DOHH2 (cell line): ENCODE data around the gene MGP.

Experiments used
- H3F3A ChIP-seq: fragments of 200-600 bp; sonication (generic), shearing (Covaris generic); 2 replicates; pipeline ENCODE4 v1.6.0; 2016; ENCODE audit warnings: antibody characterized with exemption, mild to moderate bottlenecking; ENCODE audit not compliant: control insufficient read depth, insufficient read depth
- H3K27ac ChIP-seq: fragments of 200-600 bp; sonication (generic); 2 replicates; pipeline ENCODE4 v1.5.1; 2014; ENCODE audit warnings: low read depth, mild to moderate bottlenecking, low read length, moderate library complexity
- H3K27me3 ChIP-seq: fragments of 200-600 bp; sonication (generic); 2 replicates; pipeline ENCODE4 v1.6.1; 2014; ENCODE audit warnings: mild to moderate bottlenecking, low read length, mixed read lengths; ENCODE audit not compliant: control insufficient read depth
- H3K36me3 ChIP-seq: fragments of 200-600 bp; sonication (generic); 2 replicates; pipeline ENCODE4 v1.6.1; 2014; ENCODE audit warnings: mild to moderate bottlenecking, low read length, moderate library complexity, mixed read lengths; ENCODE audit not compliant: control insufficient read depth
- H3K4me1 ChIP-seq: fragments of 200-600 bp; sonication (generic); 2 replicates; pipeline ENCODE4 v1.6.1; 2014; ENCODE audit warnings: mild to moderate bottlenecking, low read length, mixed read lengths; ENCODE audit not compliant: control insufficient read depth
- H3K4me2 ChIP-seq: fragments of 200-600 bp; sonication (generic); 2 replicates; pipeline ENCODE4 v1.6.0; 2014; ENCODE audit warnings: mild to moderate bottlenecking, low read length, moderate library complexity
- H3K4me3 ChIP-seq: fragments of 200-600 bp; sonication (generic); 2 replicates; pipeline ENCODE4 v1.5.1; 2014; ENCODE audit warnings: mild to moderate bottlenecking, low read length, mixed read lengths
- H3K79me2 ChIP-seq: fragments of 200-600 bp; sonication (generic); 2 replicates; pipeline ENCODE4 v1.6.1; 2014; ENCODE audit warnings: mild to moderate bottlenecking, low read length, mixed read lengths; ENCODE audit not compliant: control insufficient read depth
- H3K9me2 ChIP-seq: fragments of 200-600 bp; sonication (generic); replicated peaks from 2 replicates; pipeline ENCODE4 v1.6.1; 2014; ENCODE audit warnings: mild to moderate bottlenecking, low read length, mixed read lengths; ENCODE audit not compliant: control insufficient read depth
- H3K9me3 ChIP-seq: fragments of 200-600 bp; sonication (generic); 2 replicates; pipeline ENCODE4 v1.6.1; 2014; ENCODE audit warnings: antibody characterized with exemption, low read length, mixed read lengths; ENCODE audit not compliant: control insufficient read depth, insufficient read depth
- H4K20me1 ChIP-seq: fragments of 200-600 bp; sonication (generic); 2 replicates; pipeline ENCODE4 v1.6.0; 2014; ENCODE audit warnings: low read depth, mild to moderate bottlenecking, antibody characterized with exemption, low read length, moderate library complexity; ENCODE audit not compliant: control insufficient read depth, insufficient read depth
- CTCF ChIP-seq: fragments of 200-600 bp; sonication (generic); IDR thresholded peaks from one replicate; pipeline ENCODE4 v1.5.1; 2014; ENCODE audit warnings: antibody characterized with exemption, mild to moderate bottlenecking, low read depth, low read length; ENCODE audit not compliant: poor library complexity, severe bottlenecking
- EZH2phosphoT487 ChIP-seq: fragments of 200-600 bp; sonication (generic); IDR thresholded peaks from 2 replicates; pipeline ENCODE4 v1.6.1; 2017; ENCODE audit warnings: borderline replicate concordance, mild to moderate bottlenecking, antibody characterized with exemption, low read length, moderate library complexity, mixed read lengths

MGP gene

GRCh38 chr12:14834509-14834908, 51.1 kb downstream of the MGP start:
- no peak overlapping the region for H3K4me3 ChIP-seq
- no peaks in the 10 kb centered on the region for H3K4me1 ChIP-seq
- no peaks in the 10 kb centered on the region for H3K9me3 ChIP-seq
- H3F3A ChIP-seq = no peaks in the 10 kb centered on the region
- no peak overlapping the region for H3K27ac ChIP-seq
- H3K9me2 ChIP-seq = no peaks in the 10 kb centered on the region; the same call in 1 of the 2 replicates
- H3K36me3 ChIP-seq = no peaks in the 10 kb centered on the region
- TF ChIP-seq CTCF = no peak
- TF ChIP-seq EZH2phosphoT487 = no peak
- H3K79me2 ChIP-seq = no peaks in the 10 kb centered on the region
- H4K20me1 ChIP-seq = no peaks in the 10 kb centered on the region
- no peaks in the 10 kb centered on the region for H3K27me3 ChIP-seq
- no peak overlapping the region for H3K4me2 ChIP-seq

- no peaks in the 10 kb centered on the region for H3K27me3 ChIP-seq
These were observed 51.7 kb downstream of the MGP start for GRCh38 chr12:14833952-14834351.

GRCh38 chr12:14833336-14833735, 52.3 kb downstream of the MGP start:
- H3F3A ChIP-seq = no peaks in the 10 kb centered on the region
- TF ChIP-seq EZH2phosphoT487 (no peak), CTCF (no peak)
- no peak overlapping the region for H3K4me2 ChIP-seq
- no peak overlapping the region for H3K27ac ChIP-seq
- H3K9me2 ChIP-seq = no peaks in the 10 kb centered on the region; the same call in 1 of the 2 replicates
- no peaks in the 10 kb centered on the region for H3K4me1 ChIP-seq
- no peaks in the 10 kb centered on the region for H3K27me3 ChIP-seq
- no peak overlapping the region for H3K4me3 ChIP-seq
- no peaks in the 10 kb centered on the region for H3K9me3 ChIP-seq
- no peaks in the 10 kb centered on the region for H4K20me1 ChIP-seq
- H3K36me3 ChIP-seq = no peaks in the 10 kb centered on the region
- H3K79me2 ChIP-seq = no peaks in the 10 kb centered on the region

More at GRCh38 chr12:14833952-14834351, 51.7 kb downstream of the MGP start:
- Histone ChIP-seq H3K4me3 (no peak overlapping the region), H3K27ac (no peak overlapping the region), H3K36me3 (no peaks in the 10 kb centered on the region), H3K4me2 (no peak overlapping the region), H4K20me1 (no peaks in the 10 kb centered on the region), H3K9me2 (no peaks in the 10 kb centered on the region; the same call in 1 of the 2 replicates), H3K79me2 (no peaks in the 10 kb centered on the region), H3F3A (no peaks in the 10 kb centered on the region), H3K9me3 (no peaks in the 10 kb centered on the region), H3K4me1 (no peaks in the 10 kb centered on the region)
- TF ChIP-seq CTCF = no peak
- TF ChIP-seq EZH2phosphoT487 = no peak
